CD1c-positive myeloid dendritic cell (primary cell): ENCODE measurements around the gene FASTK.

Experiments
- DNase-seq: peaks from one replicate; pipeline ENCODE4 v3.0.0-alpha.2; 2016; ENCODE audit errors: extremely low spot score

FASTK gene

DNA sequence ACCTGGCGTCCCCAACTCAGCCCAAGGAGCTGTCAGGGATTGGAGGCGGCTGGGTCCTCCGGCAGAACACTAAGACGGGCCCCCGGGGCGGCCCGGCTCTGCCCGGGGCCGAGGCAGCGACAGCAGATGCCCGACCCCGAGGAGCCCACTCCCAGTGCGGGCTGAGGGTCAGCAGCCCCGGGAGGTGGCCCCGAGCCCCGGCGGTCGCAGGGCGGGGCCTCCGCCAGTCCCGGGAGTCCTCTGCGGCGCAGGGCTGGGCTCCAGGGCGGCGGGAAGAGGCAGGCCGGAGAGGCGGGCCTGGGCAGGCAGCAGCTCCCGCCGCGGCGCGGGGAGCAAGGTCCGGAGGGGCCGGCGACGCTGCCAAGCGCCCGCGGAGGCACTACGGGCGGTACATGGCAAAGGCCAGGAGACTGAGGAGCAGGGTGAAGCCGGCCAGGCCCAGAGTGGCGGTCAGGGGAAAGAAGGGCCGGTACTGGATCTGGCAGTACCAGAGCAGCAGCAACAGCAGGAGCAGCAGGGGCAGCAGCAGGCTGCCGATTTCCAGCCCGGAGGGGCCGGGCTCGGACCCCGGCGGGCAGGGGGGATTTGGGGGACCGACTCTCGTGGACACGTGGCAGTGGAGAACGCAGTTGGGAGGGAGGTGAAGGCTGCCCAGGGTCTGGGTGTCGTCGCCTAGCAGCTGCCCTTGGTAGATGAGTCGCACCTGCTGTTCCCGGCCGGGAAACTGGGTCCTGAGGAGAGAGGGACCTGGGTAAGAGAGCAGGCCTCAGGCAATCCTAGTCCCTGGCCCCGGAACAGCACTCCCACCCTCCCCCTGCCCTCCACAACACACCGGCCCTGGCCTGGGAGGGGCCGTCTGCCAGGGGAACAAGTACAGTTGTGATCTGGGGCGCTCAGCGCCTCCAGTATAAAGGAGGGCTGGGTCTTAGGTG is 827 bp upstream of the FASTK start:
- no peak for DNase-seq

DNA sequence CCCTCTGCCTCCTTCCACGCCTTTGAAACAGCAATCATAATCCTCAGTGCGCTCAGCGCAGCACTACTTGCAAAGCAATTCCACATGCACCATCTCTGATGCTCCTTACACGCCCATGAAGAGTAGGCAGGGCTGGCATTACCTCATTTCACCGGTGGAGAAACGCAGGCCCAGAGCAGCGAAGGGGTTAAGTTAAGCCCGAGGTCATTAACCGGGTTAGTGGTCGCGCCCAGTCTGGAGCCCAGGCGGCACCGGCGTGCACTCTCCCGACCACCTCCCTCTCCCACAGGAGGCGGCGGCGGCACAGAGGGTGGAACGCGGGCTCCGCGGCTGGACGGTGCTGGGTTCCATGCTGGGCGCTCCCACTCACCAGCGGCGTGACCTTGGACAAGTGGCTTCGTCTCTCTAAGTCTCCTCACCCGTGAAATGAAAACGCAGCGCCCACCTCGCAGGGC is 515 bp downstream of the FASTK start:
- DNase-seq: no peak

DNA sequence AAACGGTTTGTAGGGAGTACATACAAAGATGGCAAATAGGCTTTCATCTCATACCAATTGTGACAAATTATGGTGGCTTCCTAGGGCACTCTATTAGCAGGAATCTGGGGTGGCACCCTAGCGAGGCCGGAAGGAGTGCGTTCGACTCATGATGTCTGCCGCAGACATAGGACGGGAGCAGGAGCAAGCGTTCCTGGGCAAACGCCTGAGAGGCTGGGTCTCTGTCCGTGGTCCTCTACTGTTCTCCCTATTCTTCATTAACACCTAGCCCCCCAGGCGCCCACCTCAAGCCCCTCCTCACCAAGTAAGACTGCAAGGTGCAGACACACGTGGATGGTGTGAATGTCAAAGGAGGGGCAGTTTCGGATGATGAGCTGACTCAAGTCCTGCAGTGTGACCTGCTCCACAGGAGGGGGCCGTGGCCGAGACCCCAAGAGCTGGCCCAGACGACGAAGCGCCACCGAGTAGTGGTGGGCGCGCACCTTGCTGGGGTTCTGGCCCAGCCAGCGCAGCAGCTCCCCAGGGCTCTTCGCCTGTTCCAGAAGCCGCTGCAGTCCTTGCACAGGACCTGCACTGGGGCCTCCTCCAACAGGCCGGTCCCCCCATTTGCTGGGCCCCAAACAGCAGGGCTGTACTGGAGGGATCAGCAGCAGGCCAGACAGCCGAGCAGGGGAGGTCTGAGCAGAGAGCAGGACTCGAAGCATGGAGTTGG is 1.3 kb downstream of the FASTK start:
- DNase-seq: no peak

DNA sequence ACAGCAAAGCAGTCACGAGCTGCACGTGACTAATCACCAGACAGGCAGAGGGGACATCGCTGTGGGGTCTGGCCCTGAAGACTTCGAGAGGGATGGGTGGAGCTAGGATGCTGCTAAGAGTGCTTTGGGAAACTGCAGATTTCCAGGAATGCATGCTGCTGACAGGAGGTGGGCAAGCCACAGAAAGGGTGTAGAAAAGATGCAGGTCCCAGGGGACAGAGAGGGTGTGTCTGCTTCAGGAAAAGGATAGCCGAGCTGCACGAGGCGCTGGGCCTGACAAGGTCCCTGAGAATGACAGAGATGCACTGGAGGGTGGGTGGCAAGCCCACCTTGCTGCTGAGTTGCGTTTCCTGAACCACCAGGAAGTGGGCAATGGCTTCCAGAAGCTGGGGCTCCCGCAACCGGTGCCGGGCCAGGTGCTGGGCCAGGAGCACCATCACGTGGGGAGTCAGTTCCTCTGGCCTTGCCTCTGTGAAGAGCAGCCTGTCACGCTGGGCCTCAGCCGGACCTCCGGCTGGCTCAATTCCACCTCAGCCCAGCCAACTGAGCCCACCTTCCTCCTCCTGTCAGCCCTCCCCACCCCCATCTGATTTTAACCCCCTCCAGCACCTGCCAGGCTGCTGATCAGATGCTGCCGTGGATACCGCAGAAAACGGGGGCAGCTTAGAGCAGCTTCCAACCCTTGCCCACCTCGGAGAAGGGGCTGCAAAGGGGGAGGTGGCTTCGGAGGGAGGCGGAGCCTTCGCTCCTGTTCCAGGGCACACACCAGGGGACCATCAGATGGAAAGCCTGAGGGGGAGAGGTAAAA is 2.2 kb downstream of the FASTK start:
- no peak for DNase-seq

DNA sequence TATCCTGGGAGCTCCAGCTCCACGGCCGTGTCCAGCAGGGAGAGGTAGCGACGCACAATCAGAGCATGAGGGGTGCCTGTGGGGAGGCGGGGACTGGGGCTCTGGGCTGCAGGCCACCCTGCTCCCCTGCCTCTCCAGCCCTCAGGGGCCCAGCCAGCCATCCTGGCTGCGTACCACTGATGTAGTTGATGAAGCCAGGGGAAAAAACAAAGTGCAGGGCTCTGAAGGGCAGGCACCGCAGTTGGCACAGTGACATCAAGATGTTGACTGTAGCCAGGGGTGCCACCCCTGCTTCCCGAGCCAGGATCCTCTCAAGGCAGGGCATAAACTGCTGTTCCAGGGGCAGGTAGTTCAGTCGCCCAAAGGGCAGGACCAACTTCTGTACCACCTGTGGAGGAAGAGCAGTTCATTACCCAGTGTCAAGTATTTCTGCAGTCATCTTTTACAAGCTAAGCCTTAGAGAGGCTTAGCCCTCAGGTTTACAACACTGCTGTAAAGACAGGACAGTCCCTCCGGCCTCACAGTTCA is 2.8 kb downstream of the FASTK start:
- no peak for DNase-seq

DNA sequence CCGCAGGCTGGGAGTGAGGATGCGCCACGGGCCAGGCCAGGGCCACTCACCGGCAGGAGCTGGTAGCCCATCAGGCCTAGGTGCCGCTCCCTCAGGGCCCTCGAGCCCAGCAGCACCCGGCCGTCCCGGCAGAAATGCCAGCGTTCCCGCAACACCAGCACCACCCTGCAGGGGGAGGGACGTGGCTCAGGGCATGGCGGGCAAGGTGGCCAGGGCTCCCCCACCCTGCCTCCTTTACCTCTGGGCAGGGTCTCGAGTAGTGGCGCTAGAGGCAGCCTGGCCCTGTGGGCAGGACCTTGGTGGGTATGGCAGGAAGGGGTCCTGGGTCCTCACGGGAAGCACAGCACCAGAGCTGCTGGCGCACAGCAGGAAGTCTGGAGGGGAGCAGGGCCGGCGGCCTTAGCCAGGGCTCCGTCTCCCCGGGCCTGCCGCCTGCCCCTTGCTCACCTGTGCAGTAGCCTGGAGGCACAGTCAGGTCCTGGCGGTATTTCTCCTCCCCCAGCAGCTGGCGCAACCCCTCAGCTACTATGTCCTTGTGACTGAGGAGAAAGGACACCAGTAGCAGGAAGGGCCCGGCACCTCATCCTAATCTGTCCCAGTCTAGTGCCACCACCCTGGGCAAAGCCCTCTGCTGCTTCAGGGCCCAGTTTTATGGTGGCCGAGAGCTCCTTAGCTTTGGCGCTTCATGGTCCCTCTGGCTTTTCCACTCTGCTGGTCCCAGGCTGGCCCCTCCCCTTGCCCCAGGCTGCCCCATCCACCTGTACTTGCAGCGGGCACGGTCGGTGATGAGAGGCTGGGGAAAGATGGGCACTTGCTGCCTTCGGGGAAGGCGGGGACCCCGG is 3.5 kb downstream of the FASTK start:
- DNase-seq: no peak

DNA sequence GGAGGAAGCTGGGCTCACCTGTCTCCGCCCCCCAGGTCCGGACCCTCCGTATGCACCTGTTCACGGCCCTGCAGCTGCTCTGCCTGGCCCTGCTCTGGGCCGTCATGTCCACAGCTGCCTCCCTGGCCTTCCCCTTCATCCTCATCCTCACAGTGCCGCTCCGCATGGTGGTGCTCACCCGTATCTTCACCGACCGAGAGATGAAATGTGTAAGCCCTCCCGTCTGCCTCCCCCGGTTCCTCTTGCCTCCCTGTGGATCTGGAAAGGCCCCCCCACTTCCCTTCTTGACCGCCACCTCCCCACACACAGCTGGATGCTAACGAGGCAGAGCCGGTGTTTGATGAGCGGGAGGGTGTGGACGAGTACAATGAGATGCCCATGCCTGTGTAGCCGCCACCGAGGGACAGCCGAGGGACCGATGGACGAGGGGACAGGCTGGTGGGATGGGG is 4.6 kb downstream of the FASTK start:
- DNase-seq: no peak

DNA sequence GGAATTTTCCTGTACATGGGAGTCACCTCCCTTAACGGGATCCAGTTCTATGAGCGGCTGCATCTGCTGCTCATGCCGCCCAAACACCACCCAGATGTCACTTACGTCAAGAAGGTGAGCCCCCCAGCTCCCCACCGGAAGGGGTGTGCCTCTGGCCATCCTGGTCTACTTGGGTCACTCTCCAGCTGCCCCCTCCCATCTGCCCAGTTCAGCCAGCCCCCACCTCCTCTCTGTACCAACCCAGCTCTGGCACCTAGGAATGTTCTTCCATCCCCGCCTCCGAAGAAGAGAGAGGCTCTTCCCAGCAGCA is 5.0 kb downstream of the FASTK start:
- no peak for DNase-seq

DNA sequence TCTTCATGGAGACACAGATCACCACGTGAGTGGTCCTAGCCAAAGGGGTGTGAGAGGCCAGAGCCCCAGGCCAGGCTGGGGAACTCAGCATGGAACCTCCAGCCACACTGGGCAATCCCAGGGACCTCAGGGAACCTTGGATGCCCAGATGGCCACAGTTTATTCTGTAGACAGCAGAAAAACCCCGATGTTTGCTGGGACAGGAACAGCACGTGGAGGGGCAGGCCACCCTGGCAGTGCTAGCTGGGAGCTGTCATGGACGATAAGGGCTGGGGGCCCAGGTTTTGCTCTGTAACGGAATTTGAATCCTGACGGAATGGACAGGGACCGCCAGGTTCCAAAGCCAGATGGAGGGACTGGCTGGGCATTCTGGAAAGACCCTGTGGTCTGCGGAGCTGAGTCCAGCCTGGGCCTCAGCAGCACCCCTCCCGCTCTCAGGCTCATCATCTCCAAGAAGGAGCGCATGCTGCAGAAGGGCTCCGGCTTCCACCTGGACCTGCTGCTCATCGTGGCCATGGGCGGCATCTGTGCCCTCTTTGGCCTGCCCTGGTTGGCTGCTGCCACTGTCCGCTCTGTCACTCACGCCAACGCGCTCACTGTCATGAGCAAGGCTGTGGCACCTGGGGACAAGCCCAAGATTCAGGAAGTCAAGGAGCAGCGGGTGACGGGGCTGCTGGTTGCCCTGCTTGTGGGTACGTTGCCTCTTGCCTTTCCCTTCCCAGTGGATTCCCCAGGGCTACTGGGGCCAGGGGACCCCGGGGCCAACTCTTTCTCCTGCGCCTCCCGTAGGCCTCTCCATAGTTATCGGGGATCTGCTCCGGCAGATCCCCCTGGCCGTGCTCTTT is 5.6 kb downstream of the FASTK start:
- DNase-seq: no peak

DNA sequence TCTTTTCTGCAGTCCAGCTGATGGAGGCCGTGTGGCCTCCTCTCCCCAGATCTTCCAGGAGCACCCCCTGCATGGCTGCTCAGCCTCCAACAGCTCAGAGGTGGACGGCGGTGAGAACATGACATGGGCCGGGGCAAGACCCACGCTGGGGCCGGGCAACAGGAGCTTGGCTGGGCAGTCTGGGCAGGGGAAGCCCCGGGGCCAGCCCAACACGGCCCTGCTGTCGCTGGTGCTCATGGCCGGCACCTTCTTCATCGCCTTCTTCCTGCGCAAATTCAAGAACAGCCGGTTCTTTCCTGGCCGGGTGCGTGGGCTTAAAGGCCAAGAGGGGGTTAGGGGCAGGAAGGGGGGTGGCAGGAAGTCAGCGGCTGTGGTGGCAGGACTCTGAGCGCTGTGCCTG is 6.6 kb downstream of the FASTK start:
- no peak for DNase-seq

DNA sequence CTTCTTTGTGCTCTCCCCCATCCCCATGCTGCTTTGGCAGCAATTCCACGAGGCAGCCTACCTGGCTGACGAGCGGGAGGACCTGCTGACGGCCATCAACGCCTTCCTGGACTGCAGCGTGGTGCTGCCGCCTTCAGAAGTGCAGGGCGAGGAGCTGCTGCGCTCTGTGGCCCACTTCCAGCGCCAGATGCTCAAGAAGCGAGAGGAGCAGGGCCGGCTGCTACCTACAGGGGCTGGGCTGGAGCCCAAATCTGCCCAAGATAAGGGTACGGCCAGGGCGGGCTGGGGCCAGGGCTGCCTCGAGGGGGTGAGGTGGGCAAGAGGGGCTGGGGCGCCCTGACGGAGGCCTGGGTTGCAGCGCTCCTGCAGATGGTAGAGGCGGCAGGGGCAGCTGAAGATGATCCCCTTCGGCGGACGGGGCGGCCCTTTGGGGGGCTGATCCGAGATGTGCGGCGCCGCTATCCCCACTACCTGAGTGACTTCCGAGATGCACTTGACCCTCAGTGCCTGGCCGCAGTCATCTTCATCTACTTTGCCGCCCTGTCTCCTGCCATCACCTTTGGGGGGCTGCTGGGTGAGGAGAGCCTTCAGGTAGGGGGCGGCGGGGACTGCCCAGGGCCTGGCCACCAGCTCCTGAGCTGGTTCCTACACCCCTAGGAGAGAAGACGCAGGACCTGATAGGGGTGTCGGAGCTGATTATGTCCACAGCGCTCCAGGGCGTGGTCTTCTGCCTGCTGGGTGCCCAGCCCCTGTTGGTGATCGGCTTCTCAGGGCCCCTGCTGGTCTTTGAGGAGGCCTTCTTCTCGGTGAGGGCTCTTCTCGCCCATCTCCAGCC is 9.4 kb downstream of the FASTK start:
- DNase-seq: no peak

DNA sequence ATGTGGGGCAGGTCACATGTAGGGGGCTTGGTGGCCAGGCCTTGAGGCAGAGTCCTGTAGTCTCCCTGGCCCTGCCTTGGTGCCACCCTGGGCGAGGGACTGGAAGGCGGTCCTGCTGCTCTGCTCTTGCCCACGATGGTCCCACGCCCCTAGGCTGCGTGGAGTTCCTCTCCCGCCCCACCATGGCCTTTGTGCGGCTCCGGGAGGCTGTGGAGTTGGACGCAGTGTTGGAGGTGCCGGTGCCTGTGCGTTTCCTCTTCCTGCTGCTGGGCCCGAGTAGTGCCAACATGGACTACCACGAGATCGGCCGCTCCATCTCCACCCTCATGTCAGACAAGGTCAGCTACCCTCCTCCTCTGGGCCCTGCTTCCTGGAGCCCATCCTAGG is 10.0 kb downstream of the FASTK start:
- no peak for DNase-seq

DNA sequence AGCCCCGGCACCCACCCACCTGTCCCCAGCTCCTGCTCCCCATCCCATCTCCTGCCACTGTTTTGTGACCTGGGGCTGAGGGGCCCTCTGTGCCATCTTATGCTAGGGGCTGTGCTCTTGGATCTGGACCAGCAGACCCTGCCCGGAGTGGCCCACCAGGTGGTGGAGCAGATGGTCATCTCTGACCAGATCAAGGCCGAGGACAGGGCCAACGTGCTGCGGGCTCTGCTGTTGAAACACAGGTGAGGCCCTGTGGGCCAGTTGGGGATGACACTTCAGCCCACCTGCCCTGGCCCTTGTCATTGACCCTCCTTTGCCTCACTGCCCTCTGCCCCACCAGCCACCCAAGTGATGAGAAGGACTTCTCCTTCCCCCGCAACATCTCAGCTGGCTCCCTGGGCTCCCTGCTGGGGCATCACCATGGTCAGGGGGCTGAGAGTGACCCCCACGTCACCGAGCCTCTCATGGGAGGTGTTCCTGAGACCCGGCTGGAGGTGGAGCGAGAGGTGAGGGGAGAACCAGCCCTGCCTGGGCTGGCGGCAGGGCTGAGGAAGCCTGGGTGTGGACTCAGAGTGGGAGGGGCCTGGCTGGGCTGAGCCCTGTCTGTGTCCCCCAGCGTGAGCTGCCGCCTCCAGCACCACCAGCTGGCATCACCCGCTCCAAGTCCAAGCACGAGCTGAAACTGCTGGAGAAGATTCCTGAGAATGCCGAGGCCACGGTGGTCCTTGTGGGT is 10.6 kb downstream of the FASTK start:
- DNase-seq: no peak

DNA sequence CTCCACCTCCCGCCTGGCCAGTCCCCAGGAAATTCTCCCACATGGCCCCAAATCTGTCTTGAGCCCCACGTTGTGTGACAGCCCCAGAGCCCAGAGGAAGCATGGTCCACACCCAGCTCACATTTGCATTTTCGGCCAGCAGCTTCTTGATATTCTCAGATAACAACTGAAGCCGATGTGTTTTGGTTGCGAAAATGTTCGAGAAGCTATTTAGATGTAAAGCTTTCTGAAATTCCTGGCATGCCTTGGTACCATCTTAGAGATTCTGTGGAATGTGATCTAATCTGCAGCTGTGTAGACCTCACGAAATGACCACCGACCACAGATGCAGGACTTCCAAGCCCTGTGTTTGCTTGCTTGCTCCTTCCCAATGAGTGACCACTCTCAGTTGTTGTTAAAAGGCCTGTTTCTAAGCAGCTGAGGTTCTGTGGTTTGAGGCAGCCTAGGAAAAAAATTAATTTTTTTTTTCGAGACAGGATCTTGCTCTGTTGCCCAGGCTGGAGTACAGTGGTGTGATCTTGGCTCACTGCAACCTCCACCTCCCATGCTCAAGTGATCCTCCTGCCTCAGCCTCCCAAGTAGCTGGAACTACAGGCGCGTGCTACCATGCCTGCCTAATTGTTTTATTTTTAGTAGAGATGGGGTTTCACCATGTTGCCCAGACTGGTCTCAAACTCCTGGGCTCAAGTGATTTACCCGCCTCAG is 12.4 kb downstream of the FASTK start:
- no peak for DNase-seq

DNA sequence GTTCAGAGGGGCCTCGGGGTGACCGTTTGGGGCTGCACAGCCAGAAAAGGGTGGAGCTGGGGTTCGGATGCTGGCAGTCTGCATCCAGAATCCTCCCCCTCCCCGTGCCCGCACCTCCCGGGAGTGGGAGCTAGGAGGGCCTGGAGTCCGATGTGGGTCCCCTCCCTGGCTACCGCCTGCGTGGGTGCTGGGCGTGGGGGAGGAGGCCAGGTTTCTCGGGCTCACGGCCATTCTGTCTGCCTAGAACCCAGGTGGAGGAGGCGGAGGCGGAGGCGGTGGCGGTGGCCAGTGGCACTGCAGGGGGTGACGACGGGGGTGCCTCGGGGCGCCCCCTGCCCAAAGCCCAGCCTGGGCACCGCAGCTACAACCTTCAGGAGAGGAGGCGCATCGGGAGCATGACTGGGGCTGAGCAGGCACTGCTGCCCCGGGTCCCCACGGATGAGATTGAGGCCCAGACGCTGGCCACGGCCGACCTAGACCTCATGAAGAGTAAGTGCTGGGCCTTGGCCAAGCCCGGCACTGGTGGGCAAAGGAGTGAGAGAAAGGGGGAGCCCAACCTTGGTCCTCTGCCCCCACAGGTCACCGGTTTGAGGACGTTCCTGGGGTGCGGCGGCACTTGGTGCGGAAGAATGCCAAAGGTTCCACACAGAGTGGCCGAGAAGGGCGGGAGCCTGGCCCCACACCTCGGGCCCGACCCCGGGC is 14.2 kb downstream of the FASTK start:
- DNase-seq: no peak

DNA sequence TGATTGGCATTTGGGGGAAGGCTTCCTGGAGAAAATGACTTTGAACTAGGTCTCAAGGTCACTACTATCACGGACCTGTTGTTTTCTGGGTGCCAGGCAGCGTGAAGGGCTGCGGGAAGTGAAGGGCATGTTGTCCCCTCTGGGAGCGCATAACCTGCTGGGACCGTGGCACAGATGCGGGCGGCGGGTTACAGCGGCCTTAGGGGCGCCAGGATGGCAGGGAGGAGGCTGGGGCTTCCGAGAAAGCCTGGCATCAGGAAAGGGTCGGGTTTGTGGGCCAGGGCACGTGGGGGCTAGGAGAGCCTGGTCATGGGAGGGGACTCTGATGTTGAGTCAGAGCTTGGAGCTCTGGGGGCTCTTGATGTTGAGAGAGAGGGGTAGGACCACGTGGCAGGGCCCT is 15.1 kb downstream of the FASTK start:
- DNase-seq: no peak

DNA sequence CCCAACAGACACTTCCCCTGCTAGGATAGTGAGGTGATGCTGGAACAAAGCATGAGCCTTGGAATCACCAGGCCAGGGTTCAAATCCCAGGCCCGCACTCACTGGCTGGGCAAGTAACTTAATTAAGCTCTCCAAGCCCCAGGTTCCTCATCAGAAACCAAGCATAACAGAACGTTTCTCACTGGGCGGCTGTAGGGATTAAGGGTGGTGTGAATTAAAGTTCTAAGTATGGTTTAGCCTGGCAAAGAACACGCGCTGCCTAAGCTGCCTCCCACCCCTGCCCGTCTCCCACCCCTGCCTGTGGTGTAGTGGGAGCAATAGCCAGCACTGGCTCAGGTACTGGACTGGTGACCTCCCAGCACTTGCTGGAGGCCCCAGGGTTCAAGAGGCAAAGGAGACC is 15.6 kb downstream of the FASTK start:
- DNase-seq: no peak
